HG03469 (cell line): ENCODE results near the gene NUS1.
"Not testable (repeated sequence)": the region's sequence is repeated elsewhere in the genome, so short reads cannot be mapped to it uniquely, and the experiment has no call there.

Source experiments
- ATAC-seq: cut with Tn5 transposase; IDR thresholded peaks from one replicate; pipeline ENCODE4 v1.9.1; 2021; ENCODE audit warnings: mild to moderate bottlenecking, moderate library complexity, moderate number of reproducible peaks; ENCODE audit not compliant: unreplicated experiment

The NUS1 gene

GRCh38 chr6:117674991-117675657, at the start of gene NUS1:
TSS of gene NUS1 (plus strand) at chr6:117675469. CDS start at chr6:117675671, 202 bp downstream.
- ATAC-seq = peak; percentile 95

GRCh38 chr6:117627533-117627932, 47.7 kb upstream of the NUS1 start:
- no peak for ATAC-seq

- ATAC-seq = no peak
These were observed 46.1 kb upstream of the NUS1 start for GRCh38 chr6:117629119-117629660.

GRCh38 chr6:117637770-117638169, 37.5 kb upstream of the NUS1 start:
- ATAC-seq = no peak

- no peak for ATAC-seq
These were observed 32.3 kb upstream of the NUS1 start for GRCh38 chr6:117642976-117643375.

GRCh38 chr6:117651984-117652383, 23.3 kb upstream of the NUS1 start:
- not testable (repeated sequence) for ATAC-seq

- ATAC-seq = no peak
These were observed 21.3 kb upstream of the NUS1 start for GRCh38 chr6:117653949-117654348.

- no peak for ATAC-seq
These were observed 19.9 kb upstream of the NUS1 start for GRCh38 chr6:117655380-117655779.

GRCh38 chr6:117666881-117667280, 8.4 kb upstream of the NUS1 start:
- no peak for ATAC-seq

- no peak for ATAC-seq
These were observed 6.5 kb upstream of the NUS1 start for GRCh38 chr6:117668736-117669135.

- no peak for ATAC-seq
These were observed 766 bp upstream of the NUS1 start for GRCh38 chr6:117674503-117674902.

GRCh38 chr6:117675658-117676301, 511 bp downstream of the NUS1 start:
- ATAC-seq = peak; percentile 11

- ATAC-seq = no peak
These were observed 1.4 kb downstream of the NUS1 start for GRCh38 chr6:117676577-117677218.

GRCh38 chr6:117677553-117678141, 2.4 kb downstream of the NUS1 start:
- no peak for ATAC-seq

GRCh38 chr6:117681162-117681741, 6.0 kb downstream of the NUS1 start:
- no peak for ATAC-seq

GRCh38 chr6:117684749-117685148, 9.5 kb downstream of the NUS1 start:
- no peak for ATAC-seq

- ATAC-seq = no peak
These were observed 10.1 kb downstream of the NUS1 start for GRCh38 chr6:117685359-117685758.

- no peak for ATAC-seq
These were observed 11.9 kb downstream of the NUS1 start for GRCh38 chr6:117687021-117687648.

GRCh38 chr6:117689584-117689983, 14.3 kb downstream of the NUS1 start:
- ATAC-seq = not testable (repeated sequence)

- ATAC-seq = no peak
These were observed 31.2 kb downstream of the NUS1 start for GRCh38 chr6:117706504-117706903.
